NCI-H2196 treated with DMSO at 0.1 percent for 48 hours (cell line): Measurements from ENCODE around the gene TMEM117.
A peak's percentile ranks its signal among the peaks of the same experiment; 100 is the strongest.

ENCODE experiments used
- DNase-seq: peaks from one replicate; lab custom pipeline; 2025; ENCODE audit not compliant: unreplicated experiment; lab: John Stamatoyannopoulos, UW

The TMEM117 gene

DNA sequence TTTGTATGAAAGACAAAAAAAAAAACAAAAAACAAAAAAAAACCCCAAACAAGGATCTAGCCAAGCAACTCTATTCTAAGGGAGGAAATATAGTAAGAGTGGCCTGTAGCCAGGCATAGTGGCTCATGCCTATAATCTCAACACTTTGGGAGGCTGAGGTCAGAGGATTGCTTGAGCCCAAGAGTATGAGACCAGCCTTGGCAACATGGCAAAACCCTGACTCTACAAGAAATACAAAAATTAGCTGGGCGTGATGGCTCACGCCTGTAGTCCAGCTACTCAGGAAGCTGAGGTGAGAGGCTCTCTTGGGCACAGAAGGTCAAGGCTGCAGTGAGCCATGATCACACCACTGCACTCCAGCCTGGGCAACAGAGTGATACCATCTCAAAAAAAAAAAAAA lies 47.9 kb downstream of the TMEM117 start:
- no peak for DNase-seq

DNA sequence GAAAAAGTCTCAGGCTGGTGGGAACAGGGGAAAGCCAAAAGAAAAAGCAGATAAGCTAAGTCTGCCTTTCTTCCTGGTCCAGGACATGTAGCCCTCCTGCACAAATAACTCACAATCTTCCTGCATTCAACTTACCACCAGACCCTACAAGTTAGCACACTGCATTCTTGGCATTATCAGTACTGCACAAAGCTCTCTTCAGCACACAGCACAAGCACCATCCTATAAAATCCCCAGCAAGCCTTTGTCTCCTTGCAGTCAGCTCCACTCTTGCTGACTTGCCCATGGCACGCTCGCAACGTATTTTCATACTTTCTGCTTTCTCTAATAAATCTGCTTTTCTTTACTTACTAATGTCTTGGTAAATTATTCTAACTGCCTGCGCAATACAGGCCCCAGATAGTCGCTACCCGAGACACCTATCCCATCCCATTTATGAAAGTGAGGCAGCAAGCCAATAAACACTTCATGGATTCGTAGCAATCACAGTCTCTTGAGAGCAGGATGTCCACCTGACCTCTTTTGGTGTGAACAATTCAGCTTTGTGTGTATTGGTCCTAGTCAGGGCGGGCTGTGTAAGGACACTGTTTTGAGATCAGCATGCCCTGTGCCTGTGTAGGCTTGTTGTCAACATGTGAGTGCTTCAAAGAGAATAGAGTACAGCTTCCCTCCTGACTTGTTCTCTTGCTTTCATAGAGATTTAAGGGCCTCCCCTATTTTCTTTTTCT lies 49.0 kb downstream of the TMEM117 start:
- peak; percentile 36 for DNase-seq

DNA sequence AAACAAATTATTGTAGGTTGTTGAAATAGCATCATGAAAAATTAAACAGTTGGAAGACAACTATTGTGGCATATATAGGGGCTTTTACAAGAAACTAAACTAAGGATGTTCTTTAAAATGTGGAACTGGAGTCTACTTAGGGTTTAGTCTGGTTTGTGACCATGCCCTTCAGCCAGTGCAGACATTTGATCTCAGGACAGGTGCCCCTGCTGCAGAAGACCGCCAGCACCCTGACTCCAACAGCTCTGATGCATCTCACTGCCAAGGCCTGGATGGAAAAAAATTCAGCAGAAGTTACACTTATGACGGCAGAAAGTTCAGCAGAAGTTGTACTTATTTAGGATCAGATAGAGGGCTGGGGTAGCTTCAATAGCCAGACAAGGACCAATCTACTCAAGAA lies 51.5 kb downstream of the TMEM117 start:
- DNase-seq, result no peak

DNA sequence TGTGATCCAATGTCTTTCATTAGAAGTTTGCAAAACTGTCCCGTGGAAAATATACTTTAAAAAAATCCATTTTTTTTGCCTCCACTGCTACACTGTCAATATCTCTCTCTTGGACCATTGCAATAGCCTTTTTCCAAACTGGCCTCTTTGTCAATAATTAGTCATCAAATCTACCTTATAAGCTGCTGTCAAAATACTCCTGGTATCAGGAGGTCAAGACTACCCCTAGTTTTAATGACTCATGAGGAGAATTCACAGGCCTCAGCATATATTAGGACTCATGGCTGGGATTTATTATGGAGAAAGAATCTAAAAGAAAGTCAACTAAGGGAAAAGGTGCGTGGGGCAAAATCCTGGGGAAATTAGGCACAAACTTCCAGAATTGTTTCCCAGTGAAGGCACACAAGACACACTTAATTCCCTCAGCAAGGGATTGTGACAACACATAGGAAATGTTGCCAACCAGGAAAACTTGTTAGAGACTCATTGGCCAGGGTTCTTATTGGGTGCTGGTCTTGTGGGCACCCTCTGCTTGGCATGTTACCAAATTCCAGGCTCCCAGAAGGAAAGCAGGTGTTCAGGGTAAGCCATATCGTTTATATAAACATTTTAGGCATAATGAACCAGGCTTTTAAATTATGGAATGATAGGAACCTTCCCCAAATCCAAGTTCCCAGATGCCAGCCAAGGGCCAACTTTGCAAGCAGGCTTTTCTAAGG lies 56.1 kb downstream of the TMEM117 start:
- no peak for DNase-seq

DNA sequence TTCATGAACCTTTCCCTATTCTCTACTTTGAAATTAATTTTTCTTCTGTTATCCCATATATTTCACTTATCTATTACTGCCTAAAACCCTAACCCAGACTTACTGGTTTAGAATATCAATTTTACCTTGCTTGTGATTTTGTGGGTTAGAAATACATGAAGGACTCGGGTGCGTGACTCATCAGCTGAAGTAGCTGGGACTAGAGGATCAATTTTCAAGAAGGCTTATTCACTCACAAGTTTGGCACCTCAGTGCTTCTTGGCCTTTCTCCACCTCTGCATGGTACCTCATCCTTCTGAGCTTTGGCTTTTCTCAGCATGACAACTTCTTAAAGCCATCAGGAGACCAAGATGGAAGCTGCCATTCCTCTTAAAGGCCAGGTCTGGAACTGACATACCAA lies 57.8 kb downstream of the TMEM117 start:
- no peak for DNase-seq

DNA sequence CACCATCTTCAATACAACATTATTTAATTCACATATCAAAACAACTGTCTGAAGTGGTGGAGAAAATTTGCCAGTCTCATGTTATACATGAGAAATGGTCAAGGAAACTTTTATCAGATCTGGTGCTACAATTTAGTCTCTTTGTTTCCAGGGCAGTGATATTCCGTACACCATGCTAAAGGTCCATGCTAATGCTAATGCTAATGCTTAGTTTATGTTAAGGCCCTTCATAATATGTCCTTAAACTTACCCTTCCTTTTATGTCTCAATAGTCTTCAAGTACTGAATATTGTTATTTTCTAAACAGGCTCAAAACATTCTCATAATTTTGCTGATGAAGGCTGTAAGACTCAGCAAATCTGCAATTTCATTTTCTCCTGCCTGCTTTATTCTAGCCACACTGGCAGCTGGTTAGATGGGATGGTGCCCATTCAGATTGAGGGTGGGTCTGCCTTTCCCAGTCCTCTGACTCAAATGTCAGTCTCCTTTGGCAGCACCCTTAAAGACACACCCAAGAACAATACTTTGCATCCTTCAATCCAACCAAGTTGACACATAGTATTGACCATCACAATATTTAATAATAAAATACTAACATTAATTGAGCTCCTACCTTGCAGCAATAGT lies 59.8 kb downstream of the TMEM117 start:
- no peak for DNase-seq

DNA sequence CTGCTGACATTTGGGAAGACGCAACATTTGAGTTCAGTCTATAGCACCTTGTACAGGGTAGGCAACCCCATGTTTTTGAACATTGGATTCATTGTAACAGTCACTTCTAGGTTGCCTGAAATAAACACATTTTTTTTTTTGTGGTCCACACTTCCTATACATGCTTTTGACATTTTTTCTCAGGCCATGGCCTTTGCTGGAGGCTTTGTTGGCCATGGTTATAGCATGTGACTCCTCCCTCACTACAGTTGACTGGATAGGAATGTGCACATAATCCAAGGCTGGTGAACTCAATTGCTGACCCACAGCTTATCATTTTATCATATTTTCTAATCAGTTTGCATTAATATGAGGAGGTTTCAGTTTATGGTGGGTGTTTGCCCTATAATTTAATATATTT lies 60.6 kb downstream of the TMEM117 start:
- DNase-seq, result no peak

DNA sequence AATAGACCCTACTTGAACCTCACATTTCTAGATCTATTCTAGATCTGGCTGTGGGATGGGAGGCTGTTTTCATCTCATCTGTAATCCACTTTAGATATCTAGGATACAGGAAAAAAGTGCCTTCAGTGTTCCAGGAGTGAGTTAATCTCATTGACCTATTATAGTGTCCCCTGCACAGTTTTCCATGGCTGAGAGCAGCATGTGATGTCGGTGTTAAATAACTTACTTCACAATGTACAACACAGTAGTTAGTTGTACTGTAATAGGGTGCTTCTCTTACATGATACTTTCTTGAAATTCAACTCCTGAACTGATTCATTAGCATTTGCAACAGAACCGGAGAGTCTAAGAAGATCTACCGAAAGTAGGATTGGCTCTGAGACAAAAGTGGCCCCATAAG lies 62.6 kb downstream of the TMEM117 start:
- no peak for DNase-seq

DNA sequence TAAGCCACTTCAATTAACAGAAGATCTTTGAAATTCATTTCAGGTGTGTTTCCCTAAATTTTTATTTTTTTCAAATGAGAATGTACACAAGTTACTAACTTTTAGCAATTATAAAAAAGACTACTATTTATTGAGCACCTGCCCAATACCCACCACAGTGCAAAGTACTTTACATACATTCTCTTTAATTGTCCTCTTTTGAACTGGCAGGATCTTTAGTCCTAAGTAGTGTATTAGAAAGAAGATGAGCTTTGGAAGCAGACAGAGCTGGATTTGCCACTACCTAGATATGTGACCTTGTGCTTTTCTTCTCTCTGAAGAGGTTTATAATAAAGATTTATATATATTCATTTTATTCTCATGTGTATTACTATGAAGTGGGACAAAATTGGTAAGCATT lies 63.7 kb downstream of the TMEM117 start:
- no peak for DNase-seq

DNA sequence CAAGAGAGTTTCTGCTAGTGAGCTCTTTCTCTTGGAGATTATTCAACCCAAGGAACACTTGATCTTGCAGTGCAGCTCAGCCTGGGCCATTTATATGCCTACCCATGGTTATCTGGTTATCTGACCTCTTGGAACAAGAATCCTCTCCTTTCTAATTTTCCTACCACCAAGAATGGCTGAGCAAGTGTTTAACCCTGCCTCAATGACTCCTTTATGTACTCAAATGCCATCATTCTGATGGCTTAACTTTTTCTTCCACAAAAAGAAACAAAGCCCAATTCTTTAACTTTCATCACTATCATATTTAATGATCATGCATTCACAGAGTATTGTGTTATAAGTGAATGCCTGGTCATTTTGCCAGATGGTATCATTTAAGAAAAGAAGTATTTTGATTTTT lies 67.8 kb downstream of the TMEM117 start:
- no peak for DNase-seq

DNA sequence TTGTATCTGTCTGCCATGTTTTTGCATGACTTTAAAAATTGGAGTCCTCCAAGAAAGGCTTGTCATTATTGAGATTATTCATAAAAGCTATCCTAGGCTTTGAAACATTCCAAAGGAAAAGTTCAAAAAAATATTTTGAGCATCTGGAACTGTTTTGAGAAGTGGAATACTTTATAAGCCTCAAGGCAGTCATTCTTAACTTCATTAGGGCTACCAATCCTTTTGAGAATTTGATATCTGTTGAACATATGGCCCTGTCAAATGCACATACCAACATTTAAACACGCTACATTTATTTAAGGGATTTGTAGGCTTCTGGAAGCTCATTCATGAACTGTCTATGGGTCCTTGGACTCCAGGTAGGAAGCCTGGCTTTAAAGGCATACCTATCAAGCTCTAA lies 77.0 kb downstream of the TMEM117 start:
- no peak for DNase-seq

DNA sequence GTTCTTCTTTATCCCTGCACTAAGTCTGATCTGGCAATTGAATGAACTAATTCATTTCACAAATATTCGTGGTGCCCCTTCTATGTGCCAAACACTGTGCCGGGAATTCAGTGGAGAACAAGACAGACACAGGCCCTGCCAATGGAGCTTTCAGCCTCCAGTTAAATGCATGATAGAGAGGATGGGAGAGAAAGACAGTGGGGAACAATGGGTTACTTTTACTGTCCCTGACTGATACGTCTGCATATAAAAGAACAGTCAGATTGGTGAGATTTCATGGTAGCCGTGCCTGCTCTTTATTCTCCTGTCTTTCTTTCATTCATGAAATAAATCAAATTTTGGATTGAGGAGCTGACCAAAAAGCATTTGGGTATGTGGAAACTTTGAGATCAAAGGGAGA lies 78.5 kb downstream of the TMEM117 start:
- DNase-seq, result no peak

DNA sequence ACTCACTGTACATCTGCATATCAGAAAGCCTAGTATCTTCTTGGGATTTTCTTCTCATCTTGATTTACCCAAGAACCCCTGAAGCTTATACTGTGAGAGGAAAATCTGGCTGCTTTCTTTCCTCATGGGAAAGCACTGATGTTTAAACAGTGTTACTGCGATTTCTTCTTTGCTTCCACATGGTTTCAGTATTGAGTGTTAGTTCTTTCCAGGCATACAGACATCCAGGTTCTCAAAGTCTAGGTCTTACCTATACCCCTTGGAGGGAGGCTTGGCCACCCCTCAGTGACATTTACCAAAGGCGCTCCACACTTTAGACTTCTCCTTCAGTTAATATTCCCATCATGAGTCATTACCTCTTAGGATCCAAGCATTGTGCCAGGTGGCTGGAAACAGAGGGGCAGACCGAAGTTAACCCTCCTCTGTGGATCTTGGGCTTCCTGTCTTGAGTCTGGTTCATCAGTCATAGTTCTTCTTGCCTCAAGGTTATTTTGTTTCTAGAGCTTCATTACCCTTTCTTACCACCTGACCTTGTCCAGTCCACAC lies 79.1 kb downstream of the TMEM117 start:
- peak; percentile 2 for DNase-seq

DNA sequence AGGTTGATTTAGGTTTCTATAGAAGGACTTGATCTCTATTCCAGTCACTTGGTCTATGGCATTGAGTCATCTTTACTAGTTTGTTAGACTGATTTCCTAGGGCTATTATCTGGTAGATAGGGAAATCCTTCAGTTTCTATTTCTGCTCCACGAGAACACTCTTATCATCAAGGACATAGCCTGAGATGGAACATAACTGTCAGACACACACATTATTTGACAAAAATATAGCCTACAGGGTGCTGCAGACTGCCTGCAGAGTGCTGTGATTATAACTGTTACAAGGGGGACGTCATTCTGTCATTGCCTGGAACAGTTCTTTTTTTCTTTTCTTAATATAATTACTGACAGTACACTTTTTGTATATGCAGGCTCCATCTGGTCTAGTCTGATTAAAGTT lies 82.0 kb downstream of the TMEM117 start:
- no peak for DNase-seq

DNA sequence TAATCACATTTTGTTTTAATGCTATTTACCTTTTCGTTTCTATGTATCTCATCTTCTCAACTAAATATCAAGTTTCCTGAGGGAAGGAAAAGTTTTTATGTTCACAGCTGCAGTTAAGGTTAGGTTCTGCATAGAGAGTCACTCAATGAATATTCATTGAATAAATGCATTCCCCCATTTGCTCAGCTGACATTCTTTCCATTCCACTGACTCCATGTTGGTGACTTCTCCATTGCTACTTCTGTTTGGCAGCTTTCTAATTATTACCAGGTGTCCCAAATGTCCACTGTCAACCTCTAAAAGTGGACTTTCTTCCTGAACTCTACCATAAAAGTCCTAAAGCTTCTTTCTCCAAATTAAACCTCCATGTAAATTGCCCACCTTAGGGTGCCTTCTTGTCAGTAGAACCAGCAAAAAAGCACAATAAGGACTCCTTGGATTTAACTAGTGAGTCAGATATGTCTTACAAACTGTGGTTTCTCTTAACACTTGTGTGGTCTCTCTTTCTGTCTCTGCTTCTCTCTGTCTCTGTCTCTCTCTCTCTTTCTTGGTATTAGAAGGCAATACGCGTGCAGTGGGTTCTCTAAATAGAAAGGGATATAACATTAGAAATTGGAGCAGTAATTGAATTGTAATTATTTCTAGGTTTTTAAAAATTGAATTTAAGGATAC lies 85.9 kb downstream of the TMEM117 start:
- DNase-seq, result no peak

DNA sequence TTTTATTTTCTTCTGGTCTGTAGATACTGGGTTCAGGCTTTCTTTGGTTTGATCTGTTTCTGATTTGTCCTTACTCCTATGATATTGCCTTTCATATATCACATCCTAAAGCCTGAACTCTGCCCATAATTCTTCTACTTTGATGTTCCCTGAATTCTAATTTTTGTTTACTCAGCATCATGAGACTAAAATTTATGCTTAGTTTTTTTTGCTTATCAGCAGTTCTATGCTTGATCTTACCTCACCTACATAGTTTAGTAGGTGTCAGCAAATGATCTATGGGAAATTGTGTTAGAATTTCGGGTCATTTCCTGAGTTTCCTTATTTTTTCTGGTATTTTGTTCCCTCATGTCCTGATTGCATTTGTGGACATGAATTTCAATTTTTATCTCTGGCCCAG lies 94.2 kb downstream of the TMEM117 start:
- DNase-seq, result no peak

DNA sequence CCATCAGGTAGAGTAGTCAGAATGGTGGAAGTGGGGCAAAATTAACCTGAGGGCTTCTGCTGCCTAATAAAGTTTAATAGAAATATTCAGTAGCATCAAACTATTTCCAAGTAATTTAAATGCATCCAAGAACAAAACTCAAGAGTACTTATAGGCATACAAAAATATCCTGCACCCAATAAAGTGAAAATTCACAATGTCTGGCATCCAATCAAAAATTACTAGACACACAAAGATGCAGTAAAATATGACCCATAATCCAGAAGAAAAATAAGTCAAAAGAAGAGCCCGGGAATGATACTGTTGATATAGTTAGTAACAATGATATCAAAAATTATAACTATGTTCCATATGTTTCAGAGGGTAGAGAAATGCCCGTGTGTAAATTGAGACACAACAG lies 95.3 kb downstream of the TMEM117 start:
- no peak for DNase-seq

DNA sequence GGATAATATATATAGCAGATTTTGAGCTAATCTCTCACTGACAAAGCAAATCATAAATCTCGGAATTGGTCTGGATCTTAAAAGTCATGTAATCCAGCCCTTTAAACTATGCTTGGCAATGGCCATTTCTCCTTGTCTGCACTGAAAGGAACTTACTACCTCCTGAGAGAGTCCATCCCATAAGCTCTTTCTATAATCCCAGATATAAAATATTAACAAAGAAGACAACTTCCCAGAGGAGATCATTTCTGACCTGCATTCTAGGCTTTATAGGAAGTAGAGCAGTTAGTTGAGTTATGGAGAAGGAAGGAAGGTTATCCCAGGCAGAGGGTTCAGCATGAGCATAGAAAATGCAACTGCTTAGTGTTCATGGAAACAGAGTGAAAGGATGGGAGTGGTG lies 99.7 kb downstream of the TMEM117 start:
- DNase-seq, result no peak

DNA sequence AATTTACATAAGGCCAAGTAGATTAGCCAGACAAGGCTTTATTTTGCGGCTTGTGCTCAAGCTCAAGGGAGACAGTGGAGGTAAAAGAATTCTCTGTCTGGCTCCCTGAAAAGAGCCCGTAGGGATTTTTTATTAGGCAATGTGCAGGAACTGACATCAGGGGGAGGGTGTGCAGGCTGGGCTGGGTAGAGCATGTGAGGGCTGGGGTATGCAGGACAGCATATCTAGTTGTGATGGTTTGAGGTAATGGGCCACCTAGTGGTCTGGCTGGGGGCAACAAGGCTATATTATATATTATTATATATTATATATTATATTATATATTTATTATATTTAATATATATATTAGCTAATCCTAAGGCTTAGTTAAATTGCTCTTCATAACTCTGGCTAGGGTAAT lies 102.1 kb downstream of the TMEM117 start:
- no peak for DNase-seq

DNA sequence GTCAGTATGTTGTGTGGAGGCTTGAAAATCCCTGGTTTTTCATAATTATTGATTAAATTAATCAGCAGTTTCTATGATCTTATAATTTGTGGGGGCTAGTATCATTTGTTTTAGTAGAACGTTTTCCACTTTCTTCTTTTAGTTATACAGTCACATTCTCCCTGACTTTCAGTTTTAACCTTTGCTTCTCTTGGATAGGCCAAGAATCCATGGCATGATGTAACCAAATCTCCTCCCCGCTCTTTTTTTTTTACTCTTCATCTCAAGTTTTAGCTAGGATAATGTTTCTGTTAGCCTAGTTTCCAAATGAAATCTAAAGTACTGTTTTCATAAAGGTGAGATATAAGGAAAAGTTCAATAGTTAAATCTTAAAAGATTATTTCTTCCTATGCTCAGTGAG lies 106.5 kb downstream of the TMEM117 start:
- DNase-seq, result no peak

DNA sequence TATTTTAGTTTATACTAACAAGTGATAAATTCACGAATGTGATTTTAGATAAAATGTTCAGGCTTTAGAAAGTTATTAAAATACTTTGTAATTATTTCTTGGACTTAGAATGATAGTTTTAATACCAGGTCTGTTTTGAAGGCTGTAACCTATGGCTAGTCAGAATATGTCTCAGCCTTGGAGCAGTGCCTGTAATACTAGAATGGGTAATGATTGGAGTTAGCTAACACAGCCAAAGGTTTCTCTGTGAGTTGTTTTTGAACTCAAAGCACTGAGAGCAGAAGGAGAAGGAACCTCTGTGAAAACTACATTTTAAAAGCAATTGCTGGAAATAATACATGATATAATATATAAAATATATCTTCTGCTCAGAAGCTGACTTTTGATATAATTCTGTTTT lies 110.1 kb downstream of the TMEM117 start:
- DNase-seq, result no peak

DNA sequence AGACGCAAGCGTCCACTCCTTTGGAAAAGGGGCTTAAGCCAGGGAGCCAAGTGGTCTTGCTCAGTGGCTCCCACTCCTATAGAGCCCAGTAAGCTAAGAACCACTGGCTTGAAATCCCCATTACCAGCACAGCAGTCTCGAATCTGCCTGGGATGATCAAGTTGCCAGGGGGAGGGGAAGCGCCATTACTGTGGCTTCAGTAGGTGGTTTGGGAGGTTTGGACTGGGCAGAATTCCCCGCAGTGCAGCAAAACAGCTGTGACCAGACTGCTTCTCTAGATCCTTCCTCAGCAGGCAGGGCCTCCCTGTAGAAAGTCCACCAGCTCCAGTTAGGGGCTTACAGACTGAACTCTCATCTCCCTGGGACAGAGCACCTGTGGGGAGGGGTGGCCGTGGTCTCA lies 115.4 kb downstream of the TMEM117 start:
- no peak for DNase-seq
